HK-2 (cell line): Measurements from ENCODE around the gene BRI3BP.
"Not testable (repeated sequence)": the region's sequence is repeated elsewhere in the genome, so short reads cannot be mapped to it uniquely, and the experiment has no call there.

Experiments
- DNase-seq: peaks from one replicate; pipeline ENCODE4 v3.0.0-alpha.2; 2018; ENCODE audit not compliant: unreplicated experiment

Gene BRI3BP

DNA sequence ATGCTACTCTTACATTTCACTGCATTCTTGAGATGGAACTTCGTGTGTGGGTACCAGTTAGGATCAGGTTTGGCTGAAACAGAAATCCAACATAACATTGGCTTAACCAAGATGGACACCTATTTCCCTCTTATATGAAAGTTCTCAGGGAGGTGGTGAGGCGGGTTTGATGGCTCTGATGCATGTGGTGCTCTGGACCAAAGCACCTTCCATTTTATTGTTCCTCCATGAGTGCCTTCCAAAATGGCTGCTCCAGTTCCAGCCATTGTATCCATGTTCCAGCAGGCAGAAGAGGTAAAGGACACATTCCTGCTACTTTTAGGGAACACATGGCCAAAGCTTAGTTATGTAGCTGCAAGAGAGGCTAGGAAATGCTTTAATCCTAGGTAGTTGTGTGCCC is 29.6 kb downstream of the BRI3BP start:
- no peak for DNase-seq

DNA sequence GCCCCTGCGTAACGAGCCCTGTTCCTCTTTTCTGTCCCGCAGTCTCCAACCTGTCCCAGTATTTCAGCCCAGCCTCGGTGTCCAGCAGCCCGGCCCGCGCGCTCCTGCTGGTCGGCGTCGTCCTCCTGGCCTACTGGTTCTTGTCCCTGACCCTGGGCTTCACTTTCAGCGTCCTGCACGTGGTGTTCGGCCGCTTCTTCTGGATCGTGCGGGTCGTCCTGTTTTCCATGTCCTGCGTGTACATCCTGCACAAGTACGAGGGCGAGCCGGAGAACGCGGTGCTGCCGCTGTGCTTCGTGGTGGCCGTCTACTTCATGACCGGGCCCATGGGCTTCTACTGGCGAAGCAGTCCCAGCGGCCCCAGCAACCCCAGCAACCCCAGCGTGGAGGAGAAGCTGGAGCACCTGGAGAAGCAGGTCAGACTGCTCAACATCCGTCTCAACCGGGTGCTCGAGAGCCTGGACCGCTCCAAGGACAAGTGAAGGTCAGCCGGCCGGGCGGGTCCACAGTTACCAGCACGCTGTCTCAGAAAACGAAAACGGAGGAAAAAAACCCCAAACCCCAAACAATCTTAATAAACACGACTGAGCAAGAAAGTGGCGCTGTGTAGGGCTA is 31.6 kb downstream of the BRI3BP start:
- DNase-seq, result no peak

DNA sequence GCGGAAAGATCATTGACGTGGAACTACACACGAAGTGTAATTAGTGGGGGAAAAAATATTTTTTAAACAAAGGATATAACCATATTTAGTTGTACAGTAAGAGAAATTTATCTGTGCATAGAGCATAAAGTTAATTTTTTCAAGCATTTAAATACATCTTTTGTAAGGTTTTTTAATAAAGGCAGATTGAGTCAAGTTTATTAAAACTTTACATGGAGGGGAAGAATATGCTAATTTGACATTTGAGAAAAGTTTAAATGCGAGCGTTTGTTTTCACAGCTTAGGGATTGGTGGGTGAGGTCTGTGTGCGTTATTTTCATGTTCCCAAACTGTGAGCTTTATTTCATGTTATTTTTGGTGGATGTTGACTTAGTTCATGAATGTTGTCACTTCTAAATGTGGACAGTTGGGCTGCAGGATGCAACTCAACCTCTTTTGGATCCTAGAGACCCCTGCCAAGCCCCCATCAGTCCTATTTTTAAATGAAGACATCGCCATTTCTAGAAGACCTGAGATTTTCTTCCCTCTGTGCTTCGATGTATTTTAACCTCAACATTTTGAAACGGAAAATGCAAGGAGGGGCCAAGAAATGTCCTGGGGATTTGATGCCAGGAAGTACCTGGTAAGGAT is 32.3 kb downstream of the BRI3BP start:
- DNase-seq, result no peak

DNA sequence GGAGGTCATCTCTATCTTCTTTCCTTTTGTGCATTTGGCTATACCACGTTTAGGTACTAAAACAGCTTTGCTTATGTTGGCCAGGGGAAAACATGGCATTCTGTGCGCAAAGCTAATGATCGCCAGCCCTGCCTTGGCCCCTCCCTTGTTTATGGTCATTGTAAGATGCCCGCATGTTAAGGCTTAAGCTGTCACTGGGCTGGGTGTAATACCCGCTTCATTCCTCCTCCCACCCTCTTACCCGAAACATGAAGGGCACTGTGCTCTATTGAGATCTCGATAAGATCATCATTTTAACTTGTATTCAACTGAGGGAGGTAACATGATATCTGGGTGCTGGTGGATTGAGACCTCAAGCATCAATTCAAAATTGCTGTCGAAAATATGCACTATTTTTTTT is 34.7 kb downstream of the BRI3BP start:
- no peak for DNase-seq

DNA sequence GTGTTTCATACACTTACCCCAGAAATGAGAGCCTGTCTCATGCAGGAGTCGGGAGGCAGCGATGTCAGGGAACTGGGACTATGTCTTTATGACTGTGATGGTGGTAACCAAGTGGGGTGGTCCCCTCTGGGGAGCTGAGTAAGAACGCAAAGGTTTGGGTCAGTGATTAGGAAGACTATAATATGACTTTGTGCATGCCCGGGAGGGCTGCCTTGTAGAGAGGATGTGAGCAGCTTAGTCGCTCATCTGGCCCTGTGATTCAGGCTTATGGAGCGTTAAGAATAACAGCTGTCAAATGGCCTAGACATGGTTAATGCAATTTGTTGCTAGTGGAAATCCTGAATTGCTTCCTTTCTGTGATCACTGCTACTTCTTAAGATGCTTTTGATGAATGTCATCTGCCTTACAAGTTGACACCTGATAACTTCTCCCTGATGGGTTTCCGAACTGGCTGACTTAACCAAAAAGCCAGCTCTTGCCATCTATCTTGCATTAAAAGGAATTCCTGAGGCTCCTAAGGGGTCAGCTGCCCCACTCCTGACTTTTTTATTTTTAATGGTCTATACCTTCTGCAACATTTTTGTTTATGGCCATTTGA is 36.4 kb downstream of the BRI3BP start:
- DNase-seq, result no peak

DNA sequence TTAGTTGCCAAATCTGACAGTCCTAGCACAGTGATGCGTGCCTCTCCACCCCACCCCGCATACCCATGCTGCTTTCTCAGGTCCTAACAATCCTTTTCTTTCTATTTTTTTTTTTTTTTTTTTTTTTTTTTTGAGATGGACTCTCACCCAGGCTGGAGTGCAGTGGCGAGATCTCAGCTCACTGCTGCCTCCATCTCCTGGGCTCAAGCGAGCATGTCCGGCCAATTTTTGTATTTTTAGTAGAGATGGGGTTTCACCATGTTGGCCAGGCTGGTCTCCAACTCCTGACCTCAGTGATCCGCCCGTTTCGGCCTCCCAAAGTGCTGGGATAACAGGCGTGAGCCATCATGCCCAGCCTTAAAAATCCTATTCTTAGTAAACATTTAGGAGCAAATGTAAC is 38.0 kb downstream of the BRI3BP start:
- DNase-seq, result not testable (repeated sequence)

DNA sequence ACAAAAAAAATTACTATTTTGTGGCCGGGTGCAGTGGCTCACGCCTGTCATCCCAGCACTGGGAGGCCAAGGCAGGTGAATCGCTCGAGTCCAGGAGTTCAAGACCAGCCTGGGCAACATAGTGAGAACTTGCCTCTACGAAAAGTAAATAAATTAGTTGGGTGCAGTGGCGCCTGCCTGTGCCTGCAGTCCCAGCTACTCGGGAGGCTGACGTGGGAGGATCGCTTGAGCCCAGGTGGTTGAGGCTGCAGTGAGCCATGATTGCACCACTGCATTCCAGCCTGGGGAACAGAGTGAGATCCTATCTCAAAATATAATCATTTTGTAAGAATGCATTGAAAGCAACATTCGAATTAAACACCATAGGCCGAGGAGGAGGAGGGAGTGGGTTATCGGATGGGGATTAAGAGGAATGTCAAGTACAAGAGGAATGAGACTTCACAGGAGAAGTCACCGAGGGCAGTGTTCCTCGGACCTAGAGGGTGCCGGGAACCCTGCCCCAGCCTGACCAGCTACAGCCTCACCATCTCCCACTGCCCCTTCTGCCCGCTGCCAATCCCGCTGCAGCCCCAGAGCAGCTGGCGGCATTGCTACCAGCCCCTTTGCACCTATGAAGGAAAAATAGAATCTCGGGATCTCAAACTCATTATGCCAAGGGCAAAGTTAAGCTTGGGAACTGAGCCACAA is 39.2 kb downstream of the BRI3BP start:
- no peak for DNase-seq

DNA sequence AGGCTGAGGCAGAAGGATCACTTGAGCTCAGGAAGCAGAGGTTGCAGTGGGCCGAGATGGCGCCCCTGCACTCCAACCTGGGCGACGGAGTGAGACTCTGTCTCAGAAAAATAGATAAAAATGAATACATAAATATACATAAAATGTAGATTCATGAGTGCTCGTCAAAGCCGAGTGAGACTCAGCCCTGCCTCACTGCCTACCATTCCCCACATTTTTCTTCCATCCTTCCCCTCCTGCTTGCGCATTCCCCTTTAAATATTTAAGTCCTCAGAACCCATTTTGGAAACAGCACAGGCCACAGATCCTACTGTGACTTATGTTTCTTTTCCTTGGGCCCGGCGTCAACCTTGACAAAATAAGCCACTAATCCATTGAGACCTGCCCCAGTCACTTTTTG is 39.8 kb downstream of the BRI3BP start:
- DNase-seq, result no peak

DNA sequence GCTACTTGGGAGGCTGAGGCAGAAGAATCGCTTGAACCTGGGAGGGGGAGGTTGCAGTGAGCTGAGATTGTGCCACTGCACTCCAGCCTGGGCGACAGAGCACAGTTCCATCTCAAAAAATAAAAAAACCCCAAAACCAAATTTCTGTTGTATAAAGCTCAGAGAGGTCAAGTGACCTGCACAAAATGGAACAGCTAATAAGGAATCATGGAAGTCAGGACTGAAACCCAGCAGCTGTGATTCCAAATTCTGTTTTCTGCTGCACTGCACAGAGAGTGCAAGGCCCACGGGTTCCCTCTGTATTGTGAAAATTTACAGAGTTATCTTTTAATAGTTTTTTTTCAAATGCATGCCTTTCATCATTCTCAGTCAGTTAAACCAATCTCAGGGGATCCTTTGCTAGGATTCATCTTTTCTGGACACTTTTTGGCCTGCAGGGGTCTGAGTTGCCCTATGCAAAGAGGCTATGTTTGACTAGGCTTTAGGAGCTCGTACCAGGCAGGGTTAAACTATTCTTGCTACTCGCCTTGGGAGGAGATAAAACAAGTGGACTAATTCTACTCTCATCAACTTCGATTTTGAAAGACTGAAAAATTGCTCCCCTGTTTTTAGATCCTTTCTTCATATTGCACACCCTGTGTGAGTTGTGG is 45.7 kb downstream of the BRI3BP start:
- no peak for DNase-seq

DNA sequence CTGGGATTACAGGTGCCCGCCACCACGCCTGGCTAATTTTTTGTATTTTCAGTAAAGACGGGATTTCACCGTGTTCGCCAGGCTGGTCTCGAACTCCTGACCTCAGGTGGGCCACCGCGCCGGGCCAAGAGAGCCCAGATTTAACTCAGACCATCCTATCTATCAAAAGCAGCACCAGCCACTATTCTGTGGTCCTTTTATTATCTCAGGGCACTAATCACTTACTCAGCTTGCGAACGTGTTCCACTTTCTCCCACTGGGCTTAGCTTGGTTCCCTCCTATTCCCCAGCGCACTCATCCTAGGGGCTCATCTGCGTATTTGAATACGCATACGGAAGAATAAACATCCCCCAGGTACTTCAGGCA is 55.6 kb downstream of the BRI3BP start:
- DNase-seq, result no peak

DNA sequence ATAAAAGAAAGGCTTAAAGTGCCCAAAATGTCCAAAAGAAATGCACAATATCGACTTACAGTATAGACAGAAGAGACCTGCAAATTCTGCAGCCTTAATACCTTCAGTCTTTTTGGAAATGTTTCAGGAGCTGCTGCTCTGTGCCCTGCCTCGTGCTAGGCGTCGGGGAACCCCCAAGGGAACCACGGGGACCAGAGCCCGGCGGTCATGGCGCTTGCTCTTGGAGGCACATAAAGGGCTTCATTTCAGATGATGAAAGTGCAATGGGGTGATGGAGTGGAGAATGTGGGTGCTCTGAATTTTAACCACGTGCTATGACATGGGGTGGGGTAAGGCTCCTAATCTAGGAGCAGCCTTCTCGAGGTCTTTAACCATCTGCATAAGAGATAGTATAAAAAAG is 57.0 kb downstream of the BRI3BP start:
- DNase-seq, result no peak

DNA sequence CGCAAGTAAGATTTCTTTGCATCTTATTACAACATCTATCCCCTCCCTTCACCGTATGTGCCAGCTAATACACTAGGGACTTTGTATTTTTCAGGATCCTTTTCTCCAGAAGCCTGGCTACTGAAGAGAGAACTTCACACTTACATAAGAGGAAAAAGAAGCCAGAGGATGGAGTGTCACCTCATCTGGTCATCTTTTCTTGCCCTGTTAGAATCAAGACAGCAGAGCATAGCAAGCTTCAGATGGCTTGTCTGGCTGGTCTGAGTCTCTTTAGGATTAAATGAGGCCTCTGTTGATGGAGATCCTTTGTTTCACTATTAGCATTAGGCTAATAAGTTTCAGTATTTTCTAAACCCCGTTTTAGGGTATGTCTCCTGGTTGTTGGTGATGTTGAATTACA is 57.4 kb downstream of the BRI3BP start:
- DNase-seq, result no peak

DNA sequence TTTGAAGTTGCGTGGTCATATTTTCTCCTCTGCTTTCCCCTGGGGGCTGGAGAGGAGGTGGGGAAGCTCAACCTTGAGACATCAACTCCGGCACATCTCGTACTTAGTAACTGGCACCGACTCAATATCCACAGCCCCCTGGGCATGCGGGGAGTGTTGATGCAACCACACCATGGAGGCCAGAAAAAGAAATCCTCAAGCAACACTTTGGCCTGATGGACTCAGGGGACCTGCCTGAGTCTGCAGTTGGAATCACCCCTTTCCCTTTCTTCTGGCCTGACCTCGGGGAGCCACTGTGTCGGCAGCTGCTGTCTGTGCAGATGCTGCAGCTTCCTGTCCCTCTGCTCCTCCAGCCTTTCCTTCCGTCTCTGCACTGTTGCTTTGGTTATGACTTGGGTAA is 60.4 kb downstream of the BRI3BP start:
- DNase-seq, result no peak

DNA sequence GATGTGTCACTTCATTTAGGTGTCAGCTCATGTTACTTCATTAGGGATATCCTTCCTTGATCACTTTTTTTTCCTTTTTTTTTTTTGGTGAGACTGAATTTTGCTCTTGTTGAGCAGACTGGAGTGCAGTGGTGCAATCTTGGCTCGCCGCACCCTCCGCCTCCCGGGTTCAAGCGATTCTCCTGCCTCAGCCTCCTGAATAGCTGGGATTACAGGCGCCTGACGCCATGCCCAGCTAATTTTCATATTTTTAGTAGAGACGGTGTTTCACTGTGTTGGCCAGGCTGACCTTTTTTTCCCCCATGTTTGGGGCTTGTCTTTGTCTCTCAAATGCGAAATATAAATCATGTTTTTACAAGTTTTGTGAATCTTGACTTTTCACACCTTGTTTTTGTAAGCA is 62.1 kb downstream of the BRI3BP start:
- no peak for DNase-seq

DNA sequence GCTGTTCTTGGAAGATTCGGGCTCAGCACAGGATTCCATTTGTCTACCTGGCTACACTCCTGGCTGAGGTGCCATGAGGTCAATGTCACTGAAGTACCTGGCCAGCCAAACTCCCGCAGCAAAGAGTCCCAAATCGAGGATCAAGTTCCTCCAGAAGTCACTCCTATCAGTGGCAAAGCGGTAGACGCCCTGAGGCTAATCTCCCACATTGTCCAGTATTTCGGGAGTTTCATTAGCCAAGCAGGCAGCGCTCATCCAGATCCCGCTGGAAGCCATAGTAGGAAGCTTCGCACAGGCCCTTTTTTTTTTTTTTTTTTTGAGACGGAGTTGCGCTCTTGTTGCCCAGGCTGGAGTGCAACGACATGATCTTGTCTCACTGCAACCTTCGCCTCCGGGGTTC is 62.9 kb downstream of the BRI3BP start:
- DNase-seq, result no peak

DNA sequence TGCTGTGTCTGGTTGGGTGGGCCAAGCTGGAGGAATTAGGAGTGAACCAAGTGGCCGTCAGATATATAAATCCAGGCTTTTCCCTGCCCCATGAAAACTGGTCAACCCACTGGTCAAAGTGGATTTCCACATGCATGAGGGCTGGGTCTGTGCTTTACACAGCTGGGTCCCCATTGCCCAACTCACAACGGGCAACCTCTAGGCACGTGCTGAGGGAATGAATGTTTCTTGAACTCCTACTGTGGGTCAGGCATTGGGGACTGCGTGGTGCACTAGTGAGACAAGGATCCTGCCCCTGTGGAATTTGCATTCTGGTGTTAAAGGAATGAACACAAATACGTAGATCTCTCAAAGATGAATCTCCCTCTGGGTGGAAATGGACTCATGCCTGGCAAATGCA is 64.3 kb downstream of the BRI3BP start:
- no peak for DNase-seq

DNA sequence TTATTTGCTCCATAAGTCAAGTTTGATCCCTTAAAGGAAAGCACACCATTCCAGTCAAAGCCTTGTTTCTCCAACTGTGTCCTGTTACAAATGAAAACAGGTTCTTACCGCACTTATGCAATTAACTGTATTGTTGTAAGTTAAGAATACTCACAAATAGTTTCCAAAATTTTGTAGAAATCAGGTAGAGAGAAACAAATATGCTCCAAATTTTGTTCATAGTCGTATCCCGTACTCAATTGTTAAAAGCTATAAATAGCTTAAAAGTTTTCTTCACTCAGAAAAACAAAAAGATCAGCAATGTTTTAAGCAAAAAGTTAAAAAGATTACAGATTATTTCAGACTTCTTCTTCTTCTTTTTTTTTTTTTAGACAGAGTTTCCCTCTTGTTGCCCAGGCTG is 67.8 kb downstream of the BRI3BP start:
- no peak for DNase-seq

DNA sequence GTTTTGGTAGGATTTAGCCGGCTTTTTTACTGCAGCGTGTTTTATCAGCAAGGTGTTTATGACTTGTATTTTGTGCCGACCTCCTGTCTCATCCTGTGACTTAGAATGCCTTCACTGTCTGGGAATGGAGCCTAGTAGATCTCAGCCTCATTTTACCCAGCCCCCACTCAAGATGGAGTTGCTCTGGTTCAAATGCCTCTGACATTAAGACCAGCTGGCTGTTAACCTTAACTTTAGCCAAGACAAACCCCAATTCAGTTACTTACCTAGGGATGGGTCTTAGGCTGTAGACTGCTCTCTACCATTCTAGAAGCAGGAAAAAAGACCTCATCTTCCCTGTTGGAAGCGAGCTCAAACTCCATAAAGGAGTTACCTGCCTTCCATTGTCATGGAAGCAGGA is 70.1 kb downstream of the BRI3BP start:
- DNase-seq, result not testable (repeated sequence)

DNA sequence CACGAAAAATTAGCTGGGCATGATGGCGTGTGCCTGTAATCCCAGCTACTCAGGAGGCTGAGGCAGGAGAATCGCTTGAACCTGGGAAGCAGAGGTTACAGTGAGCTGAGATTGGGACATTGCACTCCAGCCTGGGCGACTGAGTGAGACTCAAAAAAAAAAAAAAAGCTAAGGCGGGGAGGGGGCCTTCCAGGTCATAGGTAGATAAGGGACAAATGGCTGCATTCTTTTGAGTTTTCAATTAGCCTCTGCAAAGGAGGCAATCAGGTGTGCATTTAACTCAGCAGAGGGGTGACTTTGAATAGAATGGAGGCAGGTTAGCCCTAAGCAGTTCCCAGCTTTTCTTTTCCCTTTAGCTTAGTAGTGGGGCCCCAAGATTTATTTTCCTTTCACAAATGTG is 71.0 kb downstream of the BRI3BP start:
- no peak for DNase-seq

DNA sequence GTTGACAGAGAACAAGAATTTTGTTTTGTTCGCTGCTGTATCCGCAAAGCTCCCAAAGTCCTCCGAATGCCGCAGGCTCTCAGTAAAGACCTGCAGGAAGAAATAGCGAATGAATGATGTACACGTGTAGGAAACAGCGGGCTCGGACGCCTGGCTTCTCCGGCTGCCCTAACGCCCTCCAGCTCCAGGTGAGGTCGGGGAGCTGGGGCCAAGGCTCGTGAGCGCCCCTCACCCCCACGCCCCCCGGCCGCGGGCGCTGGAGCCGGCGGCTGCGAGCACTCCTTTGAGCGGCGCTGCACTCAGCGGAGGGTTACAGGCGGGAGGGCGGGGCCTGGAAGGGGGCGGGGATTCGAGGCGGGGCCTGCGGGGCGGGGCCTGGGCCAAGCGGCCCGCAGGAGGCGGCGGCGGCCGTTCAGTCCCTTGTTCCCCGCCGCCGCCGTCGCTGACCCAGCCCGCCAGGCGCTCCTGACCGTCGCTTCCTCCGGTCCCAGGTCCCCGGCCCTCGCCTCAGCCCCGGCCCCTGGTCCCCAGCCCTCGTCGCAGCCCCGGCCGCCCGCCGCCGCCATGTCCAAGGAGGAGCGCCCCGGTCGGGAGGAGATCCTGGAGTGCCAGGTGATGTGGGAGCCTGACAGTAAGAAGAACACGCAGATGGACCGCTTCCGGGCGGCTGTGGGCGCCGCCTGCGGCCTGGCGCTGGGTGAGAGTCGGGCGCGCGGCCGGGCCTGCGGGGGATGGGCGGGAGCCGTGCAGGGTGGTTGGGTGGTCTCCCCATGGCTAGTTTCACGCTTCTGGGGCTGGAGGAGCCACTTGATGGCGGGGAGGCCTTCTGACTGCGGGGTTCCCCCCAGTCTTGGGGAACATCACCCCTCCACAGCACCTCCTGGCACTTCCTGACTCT is 71.8 kb downstream of the BRI3BP start, which contains the start of gene AACS:
TSS of gene AACS (plus strand) at position 415 of the 898 bp plus-strand sequence. CDS start at position 565, 150 bp downstream.
- peak; percentile 80 for DNase-seq

DNA sequence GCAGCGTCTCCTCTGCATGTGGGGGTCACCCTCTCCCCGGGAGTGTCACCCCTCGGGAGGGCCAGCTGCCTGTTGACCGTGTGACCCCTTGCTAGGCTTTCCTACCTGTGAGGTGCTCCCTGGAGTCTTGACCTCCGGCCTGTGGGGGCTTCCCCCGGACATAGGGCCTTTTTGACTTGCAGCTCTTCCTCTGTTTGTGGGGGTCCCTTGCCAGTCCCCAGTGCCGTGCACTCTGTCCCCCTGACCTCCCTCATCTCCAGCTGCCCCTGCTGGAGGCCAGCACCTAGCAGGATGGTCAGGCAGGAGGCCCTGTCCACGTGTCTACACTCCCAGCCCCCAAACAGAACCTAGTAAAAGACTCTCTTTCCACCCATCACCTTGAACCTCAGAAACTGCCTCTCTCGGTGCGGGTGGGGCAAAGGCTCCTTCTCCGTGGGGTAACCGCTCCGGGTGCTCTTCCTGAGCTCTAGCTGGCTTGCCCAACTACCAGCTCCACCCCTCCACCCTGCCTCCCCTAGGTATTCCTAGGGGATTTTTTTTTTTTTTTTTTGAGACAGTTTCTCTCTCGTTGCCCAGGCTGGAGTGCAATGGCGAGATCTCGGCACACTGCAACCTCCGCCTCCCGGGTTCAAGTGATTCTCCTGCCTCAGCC is 72.6 kb downstream of the BRI3BP start:
- DNase-seq, result peak; percentile 16
